ENCODE data around the gene KNSTRN.

Gene KNSTRN

GRCh38 chr15:40340740-40341400 is 41.7 kb upstream of the KNSTRN start, which contains the start of gene CCDC9B:
Gene CCDC9B (minus strand): TSS chr15:40340939. CDS start chr15:40340819, 120 bp downstream.
- H3K4me1 ChIP-seq (ENCODE audit: control insufficient read depth, insufficient read depth, low read length): peaks cover 10% of the 10 kb centered on the region
- POLR2A ChIA-PET: interaction anchor here (0.9 to 1.5 kb wide), 3 partner anchors 9 to 26 kb away, joined by 3 to 5 read pairs (median 3); no protein-coding TSS in a partner anchor
- peak within 1 kb of the TSS; percentile 15 for H3K4me3 ChIP-seq (ENCODE audit: low read depth, low read length)
- H3K9me3 ChIP-seq (ENCODE audit: control insufficient read depth, insufficient read depth, low read depth, low read length): no peaks in the 10 kb centered on the region
- CTCF ChIA-PET: interaction anchor here (0.6 to 7.1 kb wide), 11 partner anchors 11 to 1650 kb away, joined by 3 to 82 read pairs (median 8); partner anchors contain the start of gene INAFM2
- peak within 1 kb of the TSS; percentile 84 for H3K27ac ChIP-seq (ENCODE audit: extremely low read depth, low read depth, low read length)
- no peaks in the 10 kb centered on the region for H3K36me3 ChIP-seq (ENCODE audit: control insufficient read depth in 2 of 2, insufficient read depth in 1 of 2, low read length in 2 of 2)
- no peak for TF ChIP-seq ZNF768 (tag by site-specific recombination; IDR thresholded peaks at IDR 0.05)
- TF ChIP-seq GLIS1 (tag by site-specific recombination; IDR thresholded peaks at IDR 0.05): peak; percentile 84
- no peak for TF ChIP-seq ZNF146 (tag by site-specific recombination; IDR thresholded peaks at IDR 0.05)
- TF ChIP-seq ZNF658 (tag by site-specific recombination; IDR thresholded peaks at IDR 0.05): no peak
- no peak for TF ChIP-seq OVOL3 (tag by site-specific recombination; IDR thresholded peaks at IDR 0.05)
- TF ChIP-seq, protein P1, sequence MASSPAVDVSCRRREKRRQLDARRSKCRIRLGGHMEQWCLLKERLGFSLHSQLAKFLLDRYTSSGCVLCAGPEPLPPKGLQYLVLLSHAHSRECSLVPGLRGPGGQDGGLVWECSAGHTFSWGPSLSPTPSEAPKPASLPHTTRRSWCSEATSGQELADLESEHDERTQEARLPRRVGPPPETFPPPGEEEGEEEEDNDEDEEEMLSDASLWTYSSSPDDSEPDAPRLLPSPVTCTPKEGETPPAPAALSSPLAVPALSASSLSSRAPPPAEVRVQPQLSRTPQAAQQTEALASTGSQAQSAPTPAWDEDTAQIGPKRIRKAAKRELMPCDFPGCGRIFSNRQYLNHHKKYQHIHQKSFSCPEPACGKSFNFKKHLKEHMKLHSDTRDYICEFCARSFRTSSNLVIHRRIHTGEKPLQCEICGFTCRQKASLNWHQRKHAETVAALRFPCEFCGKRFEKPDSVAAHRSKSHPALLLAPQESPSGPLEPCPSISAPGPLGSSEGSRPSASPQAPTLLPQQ (tag by site-specific recombination; IDR thresholded peaks at IDR 0.05): no peak
- peak; percentile 20; the same call in 1 of the 2 replicates for TF ChIP-seq WT1 (tag by site-specific recombination; IDR thresholded peaks at IDR 0.05)
- no peak for TF ChIP-seq MEIS1 (CRISPR knock-in tag; IDR thresholded peaks at IDR 0.05; ENCODE audit: borderline replicate concordance)
- TF ChIP-seq, protein P2, sequence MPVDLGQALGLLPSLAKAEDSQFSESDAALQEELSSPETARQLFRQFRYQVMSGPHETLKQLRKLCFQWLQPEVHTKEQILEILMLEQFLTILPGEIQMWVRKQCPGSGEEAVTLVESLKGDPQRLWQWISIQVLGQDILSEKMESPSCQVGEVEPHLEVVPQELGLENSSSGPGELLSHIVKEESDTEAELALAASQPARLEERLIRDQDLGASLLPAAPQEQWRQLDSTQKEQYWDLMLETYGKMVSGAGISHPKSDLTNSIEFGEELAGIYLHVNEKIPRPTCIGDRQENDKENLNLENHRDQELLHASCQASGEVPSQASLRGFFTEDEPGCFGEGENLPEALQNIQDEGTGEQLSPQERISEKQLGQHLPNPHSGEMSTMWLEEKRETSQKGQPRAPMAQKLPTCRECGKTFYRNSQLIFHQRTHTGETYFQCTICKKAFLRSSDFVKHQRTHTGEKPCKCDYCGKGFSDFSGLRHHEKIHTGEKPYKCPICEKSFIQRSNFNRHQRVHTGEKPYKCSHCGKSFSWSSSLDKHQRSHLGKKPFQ (tag by site-specific recombination; IDR thresholded peaks at IDR 0.05): no peak
- TF ChIP-seq ZNF624 (tag by site-specific recombination; IDR thresholded peaks at IDR 0.05): no peak
- TF ChIP-seq, protein P3, sequence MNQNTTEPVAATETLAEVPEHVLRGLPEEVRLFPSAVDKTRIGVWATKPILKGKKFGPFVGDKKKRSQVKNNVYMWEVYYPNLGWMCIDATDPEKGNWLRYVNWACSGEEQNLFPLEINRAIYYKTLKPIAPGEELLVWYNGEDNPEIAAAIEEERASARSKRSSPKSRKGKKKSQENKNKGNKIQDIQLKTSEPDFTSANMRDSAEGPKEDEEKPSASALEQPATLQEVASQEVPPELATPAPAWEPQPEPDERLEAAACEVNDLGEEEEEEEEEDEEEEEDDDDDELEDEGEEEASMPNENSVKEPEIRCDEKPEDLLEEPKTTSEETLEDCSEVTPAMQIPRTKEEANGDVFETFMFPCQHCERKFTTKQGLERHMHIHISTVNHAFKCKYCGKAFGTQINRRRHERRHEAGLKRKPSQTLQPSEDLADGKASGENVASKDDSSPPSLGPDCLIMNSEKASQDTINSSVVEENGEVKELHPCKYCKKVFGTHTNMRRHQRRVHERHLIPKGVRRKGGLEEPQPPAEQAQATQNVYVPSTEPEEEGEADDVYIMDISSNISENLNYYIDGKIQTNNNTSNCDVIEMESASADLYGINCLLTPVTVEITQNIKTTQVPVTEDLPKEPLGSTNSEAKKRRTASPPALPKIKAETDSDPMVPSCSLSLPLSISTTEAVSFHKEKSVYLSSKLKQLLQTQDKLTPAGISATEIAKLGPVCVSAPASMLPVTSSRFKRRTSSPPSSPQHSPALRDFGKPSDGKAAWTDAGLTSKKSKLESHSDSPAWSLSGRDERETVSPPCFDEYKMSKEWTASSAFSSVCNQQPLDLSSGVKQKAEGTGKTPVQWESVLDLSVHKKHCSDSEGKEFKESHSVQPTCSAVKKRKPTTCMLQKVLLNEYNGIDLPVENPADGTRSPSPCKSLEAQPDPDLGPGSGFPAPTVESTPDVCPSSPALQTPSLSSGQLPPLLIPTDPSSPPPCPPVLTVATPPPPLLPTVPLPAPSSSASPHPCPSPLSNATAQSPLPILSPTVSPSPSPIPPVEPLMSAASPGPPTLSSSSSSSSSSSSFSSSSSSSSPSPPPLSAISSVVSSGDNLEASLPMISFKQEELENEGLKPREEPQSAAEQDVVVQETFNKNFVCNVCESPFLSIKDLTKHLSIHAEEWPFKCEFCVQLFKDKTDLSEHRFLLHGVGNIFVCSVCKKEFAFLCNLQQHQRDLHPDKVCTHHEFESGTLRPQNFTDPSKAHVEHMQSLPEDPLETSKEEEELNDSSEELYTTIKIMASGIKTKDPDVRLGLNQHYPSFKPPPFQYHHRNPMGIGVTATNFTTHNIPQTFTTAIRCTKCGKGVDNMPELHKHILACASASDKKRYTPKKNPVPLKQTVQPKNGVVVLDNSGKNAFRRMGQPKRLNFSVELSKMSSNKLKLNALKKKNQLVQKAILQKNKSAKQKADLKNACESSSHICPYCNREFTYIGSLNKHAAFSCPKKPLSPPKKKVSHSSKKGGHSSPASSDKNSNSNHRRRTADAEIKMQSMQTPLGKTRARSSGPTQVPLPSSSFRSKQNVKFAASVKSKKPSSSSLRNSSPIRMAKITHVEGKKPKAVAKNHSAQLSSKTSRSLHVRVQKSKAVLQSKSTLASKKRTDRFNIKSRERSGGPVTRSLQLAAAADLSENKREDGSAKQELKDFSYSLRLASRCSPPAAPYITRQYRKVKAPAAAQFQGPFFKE (tag by site-specific recombination; IDR thresholded peaks at IDR 0.05; ENCODE audit: borderline replicate concordance): no peak
- TF ChIP-seq ZNF830 (tag by site-specific recombination; IDR thresholded peaks at IDR 0.05; ENCODE audit: low read depth): no peak
- no peak for TF ChIP-seq ZNF629 (tag by site-specific recombination; IDR thresholded peaks at IDR 0.05)
- no peak for TF ChIP-seq PRDM10 (tag by site-specific recombination; IDR thresholded peaks at IDR 0.05)
- TF ChIP-seq, protein P4, sequence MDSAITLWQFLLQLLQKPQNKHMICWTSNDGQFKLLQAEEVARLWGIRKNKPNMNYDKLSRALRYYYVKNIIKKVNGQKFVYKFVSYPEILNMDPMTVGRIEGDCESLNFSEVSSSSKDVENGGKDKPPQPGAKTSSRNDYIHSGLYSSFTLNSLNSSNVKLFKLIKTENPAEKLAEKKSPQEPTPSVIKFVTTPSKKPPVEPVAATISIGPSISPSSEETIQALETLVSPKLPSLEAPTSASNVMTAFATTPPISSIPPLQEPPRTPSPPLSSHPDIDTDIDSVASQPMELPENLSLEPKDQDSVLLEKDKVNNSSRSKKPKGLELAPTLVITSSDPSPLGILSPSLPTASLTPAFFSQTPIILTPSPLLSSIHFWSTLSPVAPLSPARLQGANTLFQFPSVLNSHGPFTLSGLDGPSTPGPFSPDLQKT (IDR thresholded peaks at IDR 0.05; ENCODE audit: borderline replicate concordance, low read depth, low read length): no peak
- TF ChIP-seq ZNF341 (tag by site-specific recombination; IDR thresholded peaks at IDR 0.05; ENCODE audit: low read depth): no peak
- no peak for TF ChIP-seq SP3 (tag by site-specific recombination; IDR thresholded peaks at IDR 0.05)
- no peak for TF ChIP-seq ZNF112 (tag by site-specific recombination; IDR thresholded peaks at IDR 0.05)
- TF ChIP-seq ZNF394 (tag by site-specific recombination; IDR thresholded peaks at IDR 0.05; ENCODE audit: borderline replicate concordance): peak; percentile 23; the same call in 1 of the 2 replicates
- TF ChIP-seq ZBTB17 (tag by site-specific recombination; IDR thresholded peaks at IDR 0.05): peak; percentile 52; the same call in 1 of the 2 replicates
- no peak for TF ChIP-seq ZNF621 (tag by site-specific recombination; IDR thresholded peaks at IDR 0.05)
- TF ChIP-seq ZNF223 (tag by site-specific recombination; IDR thresholded peaks at IDR 0.05): no peak
- TF ChIP-seq OSR2 (tag by site-specific recombination; IDR thresholded peaks at IDR 0.05): no peak
